ENCODE measurements around the gene PATE3. TPM values are rescaled to one million over a fixed set of nuclear protein-coding genes. Genes with fewer than 3 reads are reported as not detected.

The PATE3 gene
- polyA plus RNA-seq, 1 of the 3 experiments (the other 2 are of a cell fraction) = not detected

GRCh38 chr11:125745979-125746378 lies 41.9 kb upstream of the PATE3 start, which contains the start of gene PATE1:
TSS of gene PATE1 (plus strand) at chr11:125746279. CDS start at chr11:125746305, 26 bp downstream.
- H3K4me3 ChIP-seq (ENCODE audit: low read depth in 2 of 2, low read length in 1 of 2) = no peak within 1 kb of the TSS
- H3K79me2 ChIP-seq (ENCODE audit: insufficient read depth) = no peaks in the 10 kb centered on the region
- no peaks in the 10 kb centered on the region for H3K9me2 ChIP-seq
- DNase-seq = no peak
- no peaks in the 10 kb centered on the region for H3K9me3 ChIP-seq
- H3K27me3 ChIP-seq (ENCODE audit: insufficient read depth) = peaks cover 15% of the 10 kb centered on the region; the same call in 1 of the 2 replicates
- CTCF ChIA-PET = interaction anchor here (0.7 kb wide), 1 partner anchor 88 kb away, joined by 3 read pairs; no protein-coding TSS in a partner anchor
- POLR2A ChIA-PET = no interaction called here
- H3K9ac ChIP-seq = no peak within 1 kb of the TSS
- no peak within 1 kb of the TSS for H2AFZ ChIP-seq (ENCODE audit: low read depth)
- no peaks in the 10 kb centered on the region for H4K20me1 ChIP-seq (ENCODE audit: insufficient read depth)
- no peaks in the 10 kb centered on the region for H3K36me3 ChIP-seq (replicated peaks in 1 of 2; ENCODE audit: control insufficient read depth in 1 of 2, insufficient read depth in 2 of 2, low read length in 1 of 2)
- H3K27ac ChIP-seq (ENCODE audit: low read depth in 2 of 2, low read length in 1 of 2) = no peak within 1 kb of the TSS
- WGBS (ENCODE audit: low lambda C conversion rate) = 0% methylated on average over 3 of the region's 3 CpGs
- TF ChIP-seq MXI1 (IDR thresholded peaks at IDR 0.05; ENCODE audit: low read depth, low read length) (no peak), EZH2phosphoT487 (IDR thresholded peaks at IDR 0.05; ENCODE audit: borderline replicate concordance, low read depth) (no peak), RXRA (IDR thresholded peaks at IDR 0.05; ENCODE audit: borderline replicate concordance, low read depth) (no peak), FOXM1 (IDR thresholded peaks at IDR 0.05; ENCODE audit: low read depth) (no peak), TCF12 (IDR thresholded peaks at IDR 0.05) (no peak), RCOR1 (IDR thresholded peaks at IDR 0.05; ENCODE audit: low read length) (no peak), TEAD4 (IDR thresholded peaks at IDR 0.05; ENCODE audit: borderline replicate concordance, insufficient read depth) (no peak), RAD21 (IDR thresholded peaks at IDR 0.05; ENCODE audit: low read length) (no peak), NFIC (IDR thresholded peaks at IDR 0.05; ENCODE audit: borderline replicate concordance) (no peak), SMC3 (IDR thresholded peaks at IDR 0.05; ENCODE audit: low read depth, low read length) (no peak), MEF2A (IDR thresholded peaks at IDR 0.05; ENCODE audit: borderline replicate concordance, low read depth) (no peak), TAF1 (IDR thresholded peaks at IDR 0.05; ENCODE audit: borderline replicate concordance, low read depth, low read length) (no peak), YY1 (IDR thresholded peaks at IDR 0.05; ENCODE audit: low read depth) (no peak), GABPA (IDR thresholded peaks at IDR 0.05; ENCODE audit: low read depth) (no peak), RFX5 (IDR thresholded peaks at IDR 0.05; ENCODE audit: low read length) (no peak), GATA2 (CRISPR knock-in tag; IDR thresholded peaks at IDR 0.05) (no peak), IRF3 (IDR thresholded peaks at IDR 0.05; ENCODE audit: low read depth, low read length) (no peak), REST (IDR thresholded peaks at IDR 0.05; ENCODE audit: low read depth, low read length) (no peak), PBX3 (IDR thresholded peaks at IDR 0.05) (no peak)
- H3K4me1 ChIP-seq (ENCODE audit: control insufficient read depth in 1 of 2, insufficient read depth in 2 of 2, low read depth in 1 of 2, low read length in 1 of 2) = no peaks in the 10 kb centered on the region
- H3F3A ChIP-seq (replicated peaks; ENCODE audit: insufficient read depth) = no peaks in the 10 kb centered on the region
- no peak within 1 kb of the TSS for H3K4me2 ChIP-seq

All from SK-N-SH (cell line).